ENCODE data around the gene JARID2.
"Not testable (repeated sequence)": the region's sequence is repeated elsewhere in the genome, so short reads cannot be mapped to it uniquely, and the experiment has no call there.

JARID2 gene

GRCh38 chr6:15290962-15291704, 45.3 kb downstream of the JARID2 start:
- DNase-seq = no peak

- no peak for DNase-seq
These were observed 46.9 kb downstream of the JARID2 start for GRCh38 chr6:15292721-15293302.

- no peak for DNase-seq
These were observed 47.8 kb downstream of the JARID2 start for GRCh38 chr6:15293674-15294073.

GRCh38 chr6:15294504-15294903, 48.6 kb downstream of the JARID2 start:
- DNase-seq = no peak

GRCh38 chr6:15296249-15296648, 50.4 kb downstream of the JARID2 start:
- no peak for DNase-seq

- DNase-seq = no peak
These were observed 50.9 kb downstream of the JARID2 start for GRCh38 chr6:15296735-15297134.

GRCh38 chr6:15297167-15297566, 51.3 kb downstream of the JARID2 start:
- DNase-seq = not testable (repeated sequence)

- no peak for DNase-seq
These were observed 52.2 kb downstream of the JARID2 start for GRCh38 chr6:15297895-15298590.

- DNase-seq = no peak
These were observed 53.7 kb downstream of the JARID2 start for GRCh38 chr6:15299430-15300131.

GRCh38 chr6:15301179-15302006, 55.5 kb downstream of the JARID2 start:
- no peak for DNase-seq

- DNase-seq = no peak
These were observed 57.5 kb downstream of the JARID2 start for GRCh38 chr6:15303162-15303919.

GRCh38 chr6:15303920-15304291, 58.0 kb downstream of the JARID2 start:
- DNase-seq = no peak

GRCh38 chr6:15304337-15305042, 58.6 kb downstream of the JARID2 start:
- no peak for DNase-seq

GRCh38 chr6:15305496-15305895, 59.6 kb downstream of the JARID2 start:
- no peak for DNase-seq

GRCh38 chr6:15305909-15306308, 60.0 kb downstream of the JARID2 start:
- DNase-seq = no peak

- no peak for DNase-seq
These were observed 62.8 kb downstream of the JARID2 start for GRCh38 chr6:15308435-15309213.

- DNase-seq = no peak
These were observed 63.9 kb downstream of the JARID2 start for GRCh38 chr6:15309611-15310283.

GRCh38 chr6:15310680-15311079, 64.8 kb downstream of the JARID2 start:
- DNase-seq = no peak

- no peak for DNase-seq
These were observed 66.6 kb downstream of the JARID2 start for GRCh38 chr6:15312500-15312899.

- no peak for DNase-seq
These were observed 67.5 kb downstream of the JARID2 start for GRCh38 chr6:15313367-15313766.
